Adrenal gland (tissue), 12 donors: ENCODE measurements around the gene DTD1. TPM values are rescaled to one million over a fixed set of nuclear protein-coding genes. Genes with fewer than 3 reads are reported as not detected.

Source experiments
- DNase-seq, 7 donors: peaks; one replicate each; pipeline ENCODE4 v3.0.0-alpha.2; 2019 to 2020
- H3K27ac ChIP-seq, 5 donors: fragments of 200-600 bp; sonication (generic) in 4 of 5; 1 replicate in 3 of 5; 2 replicates in 2 of 5; pipeline versions ENCODE4 v1.5.1 to v1.8.0; 2016 to 2020; ENCODE audit warnings: mild to moderate bottlenecking in 1 of 5
- H3K27me3 ChIP-seq: fragments of 200-600 bp; 2 replicates; pipeline ENCODE4 v1.8.0; 2021
- H3K36me3 ChIP-seq, 2 donors: fragments of 200-600 bp; replicated peaks in 1 of 2; 1 replicate in 1 of 2; 2 replicates in 1 of 2; pipeline versions ENCODE4 v1.5.1 to v1.8.0; 2018 to 2022
- H3K4me1 ChIP-seq, 2 donors: fragments of 200-600 bp; replicated peaks in 1 of 2; 1 replicate in 1 of 2; 2 replicates in 1 of 2; pipeline versions ENCODE4 v1.5.1 to v1.8.0; 2018 to 2021
- H3K4me3 ChIP-seq, 4 donors: fragments of 200-600 bp; sonication (generic) in 3 of 4; one replicate each; pipeline ENCODE4 v1.5.1; 2016 to 2018
- H3K9me3 ChIP-seq, 3 donors: fragments of 200-600 bp; sonication (generic) in 1 of 3; replicated peaks in 1 of 3; 1 replicate in 2 of 3; 2 replicates in 1 of 3; pipeline versions ENCODE4 v1.5.1 to v1.8.0; 2016 to 2021
- POLR2A ChIP-seq, 2 donors: fragments of 450-650 bp; IDR thresholded peaks; one replicate each; pipeline ENCODE4 v1.6.1; 2017; ENCODE audit warnings: antibody characterized with exemption in 2 of 2, mild to moderate bottlenecking in 2 of 2, moderate library complexity in 1 of 2
- WGBS, 4 donors: extraction: QIAGEN DNeasy Blood & Tissue Kit in 2 of 4; methylation state at CpG; one replicate each; pipeline versions ENCODE4 v1.1.5 to v1.1.7; 2013 to 2017; 5-methylcytosine and 5-hydroxymethylcytosine counted together
- intact Hi-C, 2 donors: fragments of 100-400 bp; cut with DNase I; formaldehyde crosslinking; loops; one replicate each; pipeline versions ENCODE4 v1.14.1 to v1.15.0; 2022 to 2023
- polyA plus RNA-seq, 3 donors: library from polyadenylated mRNA; stranded (reverse); fragments of 200-250 nt in 2 of 3; fragments of 350-450 nt in 1 of 3; fragmentation: Illumina TruSeq in 1 of 3; extraction: RNeasy Lipid Tissue Mini Kit (QIAGEN cat#74804) in 1 of 3; gene quantifications; one replicate each; pipeline ENCODE4 v1.2.3, GENCODE V29; 2013 to 2014
- total RNA-seq, 9 donors: library from RNA; depleted of rRNA in 4 of 9; stranded (reverse); fragments of >200 nt in 4 of 9; fragments of 120-200 nt in 1 of 9; fragmentation: NEBNext Ultra II Directional in 1 of 9; extraction: Animal tissue kit (Norgen Biotek cat#: 25700) in 1 of 9; gene quantifications; one replicate each; pipeline versions ENCODE4 v1.1.0 to v1.2.4, GENCODE V29; 2013 to 2023
- TF ChIP-seq, protein P1 (sequence below), 6 experiments: fragments of 450-650 bp in 4 of 6; fragments of 200-600 bp in 2 of 6; sonication (generic) in 1 of 6; IDR thresholded peaks; 1 replicate in 5 of 6; 2 replicates in 1 of 6; pipeline versions ENCODE4 v1.5.1 to v1.8.0; 2016 to 2021; ENCODE audit warnings: antibody characterized with exemption in 6 of 6, mild to moderate bottlenecking in 2 of 6, moderate library complexity in 1 of 6
- donor health status: healthy with polysubstance abuse.
- donor health status: Bipolar disorder and iron deficiency.
- donor health status: DM: yes; HTN: yes; CAD: no.
- donor health status: DM: no; HTN: no; CAD: no.
- donor health status: DM: no; HTN: no; CAD: no.
- donor health status: DM: yes; HTN: yes; CAD: no.

The DTD1 gene
- total and polyA plus RNA-seq, 12 donors = 9.5 to 38.9 (median 32.9) TPM

GRCh38 chr20:18740726-18741125 lies 152.9 kb downstream of the DTD1 start:
- Histone ChIP-seq H3K27me3 (no peaks in the 10 kb centered on the region), H3K36me3 (no peaks in the 10 kb centered on the region), H3K4me3 (no peak overlapping the region), H3K4me1 (peaks cover 0 to 12% of the 10 kb centered on the region in 2 donors), H3K9me3 (no peaks in the 10 kb centered on the region), H3K27ac (no peak overlapping the region)
- TF ChIP-seq, protein P1, sequence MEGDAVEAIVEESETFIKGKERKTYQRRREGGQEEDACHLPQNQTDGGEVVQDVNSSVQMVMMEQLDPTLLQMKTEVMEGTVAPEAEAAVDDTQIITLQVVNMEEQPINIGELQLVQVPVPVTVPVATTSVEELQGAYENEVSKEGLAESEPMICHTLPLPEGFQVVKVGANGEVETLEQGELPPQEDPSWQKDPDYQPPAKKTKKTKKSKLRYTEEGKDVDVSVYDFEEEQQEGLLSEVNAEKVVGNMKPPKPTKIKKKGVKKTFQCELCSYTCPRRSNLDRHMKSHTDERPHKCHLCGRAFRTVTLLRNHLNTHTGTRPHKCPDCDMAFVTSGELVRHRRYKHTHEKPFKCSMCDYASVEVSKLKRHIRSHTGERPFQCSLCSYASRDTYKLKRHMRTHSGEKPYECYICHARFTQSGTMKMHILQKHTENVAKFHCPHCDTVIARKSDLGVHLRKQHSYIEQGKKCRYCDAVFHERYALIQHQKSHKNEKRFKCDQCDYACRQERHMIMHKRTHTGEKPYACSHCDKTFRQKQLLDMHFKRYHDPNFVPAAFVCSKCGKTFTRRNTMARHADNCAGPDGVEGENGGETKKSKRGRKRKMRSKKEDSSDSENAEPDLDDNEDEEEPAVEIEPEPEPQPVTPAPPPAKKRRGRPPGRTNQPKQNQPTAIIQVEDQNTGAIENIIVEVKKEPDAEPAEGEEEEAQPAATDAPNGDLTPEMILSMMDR (IDR thresholded peaks at IDR 0.05) = no peak
- TF ChIP-seq POLR2A (IDR thresholded peaks at IDR 0.05) = no peak
- DNase-seq = no peak
- 90 to 94% (median 92%) methylated on average over 3 of the region's 3 CpGs for WGBS, 4 donors
- intact Hi-C loops = no loop called here

DNA sequence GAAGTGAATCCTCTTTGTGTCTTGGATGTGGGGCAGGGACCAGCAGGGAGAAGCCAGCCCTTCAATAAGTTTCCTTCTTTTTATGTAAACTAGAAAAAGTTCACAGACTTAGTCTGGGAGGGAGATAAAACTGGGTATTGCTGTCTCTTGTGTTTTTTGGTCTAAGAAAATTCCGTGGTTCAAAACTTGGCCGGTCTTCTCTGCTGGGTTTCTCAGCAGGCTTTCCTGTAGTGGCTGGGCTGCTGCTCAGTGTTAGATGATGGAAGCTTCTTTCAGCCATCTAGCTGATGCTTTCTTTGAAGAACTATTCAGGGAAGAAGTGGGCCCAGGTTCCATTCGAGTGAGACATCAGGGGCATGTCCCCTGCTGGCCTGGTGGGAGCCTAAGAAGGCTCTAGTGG lies 155.0 kb downstream of the DTD1 start:
- intact Hi-C loops = no loop called here
- no peaks in the 10 kb centered on the region for H3K9me3 ChIP-seq
- TF ChIP-seq POLR2A (IDR thresholded peaks at IDR 0.05) = no peak
- TF ChIP-seq, protein P1 (IDR thresholded peaks at IDR 0.05) = no peak
- H3K4me3 ChIP-seq = no peak overlapping the region
- DNase-seq = no peak
- no peak overlapping the region for H3K27ac ChIP-seq
- no peaks in the 10 kb centered on the region for H3K36me3 ChIP-seq
- H3K4me1 ChIP-seq = peaks cover 0 to 12% of the 10 kb centered on the region in 2 donors
- 86 to 92% (median 88%) methylated on average over 3 of the region's 3 CpGs for WGBS, 4 donors
- H3K27me3 ChIP-seq = no peaks in the 10 kb centered on the region

DNA sequence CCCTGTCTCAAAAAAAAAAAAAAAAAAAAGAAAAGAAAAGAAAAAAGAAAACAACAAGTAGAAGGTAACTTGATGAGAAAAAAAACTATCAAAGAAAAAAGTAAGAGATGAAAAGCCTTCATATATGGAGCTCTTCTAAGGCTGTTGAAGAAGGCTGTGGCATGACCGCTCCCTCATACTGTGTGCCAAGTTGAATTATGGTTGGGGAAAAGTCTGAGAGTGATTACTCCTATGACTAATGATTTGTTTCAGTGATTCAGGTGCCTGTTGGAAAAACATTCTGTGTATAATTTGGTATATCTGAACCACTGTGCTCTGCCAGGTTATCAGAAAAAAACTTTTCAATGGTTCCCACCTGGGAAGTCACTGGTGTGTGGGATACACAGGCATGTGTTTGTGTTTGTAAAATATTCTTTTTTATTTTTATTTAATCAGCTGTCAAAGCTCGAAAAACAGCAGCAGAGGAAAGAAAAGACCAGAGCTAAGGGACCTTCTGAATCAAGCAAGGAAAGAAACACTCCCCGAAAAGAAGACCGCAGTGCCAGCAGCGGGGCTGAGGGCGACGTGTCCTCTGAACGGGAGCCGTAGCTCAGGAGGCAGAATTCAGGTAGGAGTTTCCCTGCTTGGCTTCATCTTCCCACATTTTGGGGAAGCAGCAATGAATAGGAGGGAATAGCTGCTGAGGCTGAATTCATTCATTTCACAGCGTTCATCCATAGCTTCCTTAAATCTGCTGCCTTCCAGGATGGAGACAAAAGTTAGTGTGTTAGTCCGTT lies 156.0 kb downstream of the DTD1 start:
- WGBS, 4 donors = 91 to 96% (median 93%) methylated on average over 11 of the region's 11 CpGs
- Histone ChIP-seq H3K9me3 (no peaks in the 10 kb centered on the region), H3K27me3 (no peaks in the 10 kb centered on the region), H3K4me3 (no peak overlapping the region), H3K27ac (no peak overlapping the region), H3K36me3 (no peaks in the 10 kb centered on the region), H3K4me1 (peaks cover 0 to 12% of the 10 kb centered on the region in 2 donors)
- TF ChIP-seq, protein P1 (IDR thresholded peaks at IDR 0.05) = no peak
- TF ChIP-seq POLR2A (IDR thresholded peaks at IDR 0.05) = no peak
- no peak for DNase-seq
- intact Hi-C loops = no loop called here

GRCh38 chr20:18747090-18747489 lies 159.2 kb downstream of the DTD1 start:
- WGBS, 4 donors = 73 to 97% (median 88%) methylated on average over 5 of the region's 5 CpGs
- no peak for DNase-seq
- H3K4me1 ChIP-seq = peaks cover 9 to 16% of the 10 kb centered on the region in 2 donors
- H3K27ac ChIP-seq = no peak overlapping the region
- H3K36me3 ChIP-seq = no peaks in the 10 kb centered on the region
- H3K9me3 ChIP-seq = no peaks in the 10 kb centered on the region
- H3K27me3 ChIP-seq = no peaks in the 10 kb centered on the region
- no peak overlapping the region for H3K4me3 ChIP-seq
- TF ChIP-seq POLR2A (IDR thresholded peaks at IDR 0.05) = no peak
- TF ChIP-seq, protein P1 (IDR thresholded peaks at IDR 0.05) = no peak
- intact Hi-C loops = no loop called here
